ENCODE data around the gene PALM3. TPM values are rescaled to one million over a fixed set of nuclear protein-coding genes. Genes with fewer than 3 reads are reported as not detected.
A peak's percentile ranks its signal among the peaks of the same experiment; 100 is the strongest.

Gene PALM3
- total RNA-seq, 1 donor from 2014 or later = 1.7 TPM

DNA sequence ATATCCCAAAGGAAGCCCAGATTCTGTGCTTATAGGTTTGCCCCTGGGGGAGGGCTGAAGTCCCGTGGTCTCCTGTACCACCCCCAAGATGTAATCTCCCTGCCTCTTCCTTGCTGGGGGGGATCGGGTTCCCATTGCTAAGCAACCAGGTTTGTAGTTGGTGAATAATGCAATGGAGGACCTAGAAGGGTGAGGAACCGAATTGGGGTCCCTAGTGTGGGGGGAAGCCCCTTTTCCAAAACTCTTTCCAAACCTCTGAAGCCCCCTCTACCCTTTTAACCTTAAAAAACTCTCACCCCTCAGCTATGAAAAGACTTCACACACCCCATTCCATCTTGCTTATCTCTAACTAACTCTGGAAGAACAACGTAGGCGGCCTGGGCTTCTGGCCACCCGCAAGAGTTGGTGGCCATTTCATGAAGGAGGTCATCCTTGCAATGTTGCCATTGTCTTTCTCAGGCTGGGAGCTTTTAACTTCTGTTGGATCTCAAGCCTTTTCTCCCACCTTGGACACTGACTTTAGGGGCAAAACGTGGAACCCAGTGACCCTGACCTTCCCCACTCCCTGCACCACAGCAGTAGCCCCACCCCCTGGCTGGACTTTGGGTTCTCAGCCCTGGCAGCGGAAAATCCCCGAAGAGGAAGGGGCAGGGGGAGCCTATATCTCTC, 661 bp downstream of the PALM3 start:
- no peak overlapping the region for H3K4me3 ChIP-seq
- TF ChIP-seq, protein P1, sequence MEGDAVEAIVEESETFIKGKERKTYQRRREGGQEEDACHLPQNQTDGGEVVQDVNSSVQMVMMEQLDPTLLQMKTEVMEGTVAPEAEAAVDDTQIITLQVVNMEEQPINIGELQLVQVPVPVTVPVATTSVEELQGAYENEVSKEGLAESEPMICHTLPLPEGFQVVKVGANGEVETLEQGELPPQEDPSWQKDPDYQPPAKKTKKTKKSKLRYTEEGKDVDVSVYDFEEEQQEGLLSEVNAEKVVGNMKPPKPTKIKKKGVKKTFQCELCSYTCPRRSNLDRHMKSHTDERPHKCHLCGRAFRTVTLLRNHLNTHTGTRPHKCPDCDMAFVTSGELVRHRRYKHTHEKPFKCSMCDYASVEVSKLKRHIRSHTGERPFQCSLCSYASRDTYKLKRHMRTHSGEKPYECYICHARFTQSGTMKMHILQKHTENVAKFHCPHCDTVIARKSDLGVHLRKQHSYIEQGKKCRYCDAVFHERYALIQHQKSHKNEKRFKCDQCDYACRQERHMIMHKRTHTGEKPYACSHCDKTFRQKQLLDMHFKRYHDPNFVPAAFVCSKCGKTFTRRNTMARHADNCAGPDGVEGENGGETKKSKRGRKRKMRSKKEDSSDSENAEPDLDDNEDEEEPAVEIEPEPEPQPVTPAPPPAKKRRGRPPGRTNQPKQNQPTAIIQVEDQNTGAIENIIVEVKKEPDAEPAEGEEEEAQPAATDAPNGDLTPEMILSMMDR (IDR thresholded peaks at IDR 0.05) = no peak
- DNase-seq (ENCODE audit: low spot score in 2 of 2) = no peak
- intact Hi-C loops (cut with DNase I) = no loop called here
- H3K27ac ChIP-seq = no peak overlapping the region
- H3K36me3 ChIP-seq = no peaks in the 10 kb centered on the region
- H3K9me3 ChIP-seq = no peaks in the 10 kb centered on the region
- peaks cover 0 to 5% of the 10 kb centered on the region in 2 donors for H3K4me1 ChIP-seq
- no peaks in the 10 kb centered on the region for H3K27me3 ChIP-seq

DNA sequence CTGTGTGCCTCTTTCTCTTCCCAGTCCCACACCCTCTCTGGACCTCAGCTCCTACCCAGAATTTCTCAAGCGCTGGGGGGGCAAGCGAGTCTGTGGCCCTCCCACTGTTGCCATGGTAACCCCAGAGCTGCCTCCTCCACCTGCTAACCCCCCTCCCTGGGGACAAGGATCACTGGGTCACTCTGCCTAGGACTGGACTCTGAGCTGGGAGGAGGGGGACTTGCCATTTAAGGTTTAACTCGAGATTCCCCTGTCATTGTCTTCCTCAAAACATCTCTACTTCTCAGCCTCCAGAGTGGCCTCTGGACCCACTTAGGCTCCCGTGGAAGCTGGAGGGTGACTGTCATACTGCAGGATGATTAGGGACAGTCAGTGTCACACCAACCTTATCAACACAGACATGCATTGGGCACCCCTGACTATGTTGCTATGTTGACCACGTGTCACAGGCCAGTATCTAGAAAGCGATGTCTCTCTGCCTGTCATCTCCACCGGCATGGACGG, 2.2 kb downstream of the PALM3 start:
- no peaks in the 10 kb centered on the region for H3K36me3 ChIP-seq

DNA sequence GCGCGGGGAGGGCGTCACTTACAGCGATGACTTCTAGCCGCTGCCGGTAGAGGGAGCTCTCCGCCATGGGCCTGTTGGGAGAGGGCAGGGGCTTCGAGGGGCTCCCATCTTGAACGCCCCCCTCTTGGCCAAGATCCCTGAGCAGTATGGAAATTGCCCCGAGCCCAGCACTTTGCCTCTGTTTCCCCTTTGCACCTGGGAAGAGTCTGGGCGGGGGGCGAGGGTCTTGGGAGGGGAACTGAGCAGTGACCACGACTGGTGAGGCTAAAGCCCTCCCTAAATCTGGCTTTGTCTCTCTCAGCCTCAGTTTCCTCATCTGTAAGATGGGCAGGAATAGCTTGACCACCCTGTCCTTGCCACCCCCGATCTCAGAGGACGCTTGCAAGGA, 2.8 kb downstream of the PALM3 start:
- no peak for DNase-seq (ENCODE audit: low spot score in 2 of 2)
- Histone ChIP-seq H3K4me1 (peaks cover 0 to 5% of the 10 kb centered on the region in 2 donors), H3K27me3 (no peaks in the 10 kb centered on the region), H3K27ac (no peak overlapping the region), H3K36me3 (no peaks in the 10 kb centered on the region), H3K9me3 (no peaks in the 10 kb centered on the region), H3K4me3 (no peak overlapping the region)
- TF ChIP-seq, protein P1 (IDR thresholded peaks at IDR 0.05) = peak in 2 of 3 experiments; percentile 34 to 51
- intact Hi-C loops (cut with DNase I) = no loop called here

More for the DNA sequence above, 2.2 kb downstream of the PALM3 start:
- TF ChIP-seq, protein P1 (IDR thresholded peaks at IDR 0.05) = no peak
- no peaks in the 10 kb centered on the region for H3K27me3 ChIP-seq
- DNase-seq (ENCODE audit: low spot score in 2 of 2) = no peak
- no peak overlapping the region for H3K27ac ChIP-seq
- no peaks in the 10 kb centered on the region for H3K9me3 ChIP-seq
- H3K4me1 ChIP-seq = peaks cover 0 to 5% of the 10 kb centered on the region in 2 donors
- H3K4me3 ChIP-seq = no peak overlapping the region
- intact Hi-C loops (cut with DNase I) = no loop called here

DNA sequence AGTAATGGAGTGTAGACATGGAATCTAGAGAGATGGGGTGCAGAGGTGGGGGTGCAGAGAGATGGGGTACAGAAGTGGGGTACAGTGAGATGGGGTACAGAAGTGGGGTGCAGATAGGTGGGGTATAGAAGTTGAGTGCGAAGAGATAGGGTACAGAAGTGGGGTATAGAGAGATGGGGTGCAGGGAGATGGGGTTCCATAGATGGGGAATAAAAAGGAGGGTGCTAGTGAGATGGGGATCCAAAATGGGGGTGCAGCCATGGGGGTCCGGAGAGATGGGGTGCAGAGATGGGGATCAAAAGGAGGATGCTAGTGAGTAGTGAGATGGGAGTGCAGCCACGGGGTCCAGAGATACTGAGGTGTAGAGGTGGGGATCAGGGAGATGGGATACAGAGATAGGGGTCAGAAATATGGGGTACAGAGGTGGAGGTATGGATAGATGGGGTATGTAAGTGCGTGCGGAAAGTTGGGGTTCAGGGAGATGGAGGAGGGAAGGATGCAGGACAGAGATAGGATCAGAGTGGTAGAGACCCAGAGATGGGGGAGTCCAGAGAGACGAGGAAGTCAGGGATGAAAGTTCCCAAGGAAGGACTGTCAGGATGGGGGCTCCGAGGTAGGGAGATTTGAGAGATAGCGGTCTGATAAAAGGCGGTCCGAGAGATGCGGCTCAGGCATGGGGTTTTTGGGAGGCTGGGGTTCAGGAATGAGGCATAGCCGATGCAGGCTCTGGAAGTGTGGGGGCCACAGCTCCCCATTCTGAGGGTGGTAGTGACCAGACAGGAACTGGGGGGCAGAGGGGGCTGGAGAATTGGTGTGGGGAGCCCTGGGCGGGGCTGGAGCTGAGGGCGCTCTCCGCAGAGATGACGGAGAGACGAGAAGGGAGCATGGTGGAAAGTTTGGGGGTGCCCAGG, 3.4 kb downstream of the PALM3 start:
- peaks cover 0 to 5% of the 10 kb centered on the region in 2 donors for H3K4me1 ChIP-seq
- H3K9me3 ChIP-seq = no peaks in the 10 kb centered on the region
- H3K27ac ChIP-seq = no peak overlapping the region
- peak overlapping the region in 1 of 2 donors; percentile 62 for H3K4me3 ChIP-seq
- intact Hi-C loops (cut with DNase I) = no loop called here
- H3K36me3 ChIP-seq = no peaks in the 10 kb centered on the region
- no peaks in the 10 kb centered on the region for H3K27me3 ChIP-seq
- TF ChIP-seq, protein P1 (IDR thresholded peaks at IDR 0.05) = no peak
- no peak for DNase-seq (ENCODE audit: low spot score in 2 of 2)

DNA sequence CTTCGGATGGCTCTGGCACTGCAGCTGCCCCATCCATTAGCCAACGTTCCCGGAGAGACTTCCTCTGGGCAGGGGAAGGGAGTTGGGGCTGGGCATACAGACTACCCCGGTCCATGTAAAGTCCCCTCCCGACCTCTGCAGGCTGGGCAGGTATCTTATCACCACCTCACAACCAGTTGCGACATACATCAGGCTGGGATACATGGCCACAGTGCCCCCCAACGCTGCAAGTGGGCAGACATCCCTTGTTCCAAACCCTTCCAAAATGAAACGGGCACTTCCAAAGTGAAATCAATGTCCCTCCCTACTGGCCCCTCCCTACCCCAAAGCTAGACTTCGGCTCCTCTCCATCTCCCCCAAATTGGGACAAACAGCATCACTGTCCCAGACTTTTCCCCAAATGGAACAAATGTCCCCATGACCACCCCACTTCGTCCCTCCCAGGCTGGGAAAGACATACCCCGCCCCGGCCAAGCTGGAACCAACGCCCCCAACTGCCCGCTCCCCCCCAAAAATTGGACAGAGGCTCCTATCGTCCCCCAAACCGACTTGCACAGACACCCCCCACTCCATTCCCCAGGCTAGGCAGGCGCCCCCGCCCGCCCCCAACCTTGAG, 5.0 kb downstream of the PALM3 start:
- Histone ChIP-seq H3K36me3 (no peaks in the 10 kb centered on the region), H3K4me1 (peaks cover 0 to 5% of the 10 kb centered on the region in 2 donors), H3K9me3 (no peaks in the 10 kb centered on the region), H3K27ac (no peak overlapping the region), H3K27me3 (no peaks in the 10 kb centered on the region), H3K4me3 (peak overlapping the region in 1 of 2 donors; percentile 62)
- DNase-seq (ENCODE audit: low spot score in 2 of 2) = no peak
- TF ChIP-seq, protein P1 (IDR thresholded peaks at IDR 0.05) = no peak
- intact Hi-C loops (cut with DNase I) = no loop called here

Data from ascending aorta (tissue), 2 donors.